KMS-11 (cell line): Measurements from ENCODE around the gene THAP12.

Experiments
- H2AFZ ChIP-seq: fragments of 200-600 bp; sonication (generic); 2 replicates; pipeline ENCODE4 v1.6.1; 2016; ENCODE audit warnings: antibody characterized with exemption, mixed run types, low read depth
- H3K27ac ChIP-seq: fragments of 200-600 bp; sonication (generic); 2 replicates; pipeline ENCODE4 v1.6.1; 2016; ENCODE audit warnings: mild to moderate bottlenecking, mixed run types
- H3K27me3 ChIP-seq: fragments of 200-600 bp; sonication (generic); 2 replicates; pipeline ENCODE4 v1.6.1; 2017; ENCODE audit warnings: mild to moderate bottlenecking, low read depth, mixed run types, moderate library complexity; ENCODE audit not compliant: insufficient read depth
- H3K36me3 ChIP-seq: fragments of 200-600 bp; sonication (generic); 2 replicates; pipeline ENCODE4 v1.6.1; 2017; ENCODE audit warnings: mild to moderate bottlenecking, mixed run types; ENCODE audit not compliant: insufficient read depth
- H3K4me1 ChIP-seq: fragments of 200-600 bp; sonication (generic); 2 replicates; pipeline ENCODE4 v1.6.1; 2016; ENCODE audit warnings: mild to moderate bottlenecking, low read depth, mixed run types; ENCODE audit not compliant: poor library complexity, severe bottlenecking
- H3K4me2 ChIP-seq: fragments of 200-600 bp; sonication (generic); 2 replicates; pipeline ENCODE4 v1.7.0; 2016; ENCODE audit warnings: mild to moderate bottlenecking, mixed run types
- H3K4me3 ChIP-seq: fragments of 200-600 bp; sonication (generic); IDR thresholded peaks from 2 replicates; pipeline ENCODE4 v1.6.1; 2017; ENCODE audit warnings: low read depth, low read length, mixed read lengths; ENCODE audit not compliant: insufficient read depth
- H3K79me2 ChIP-seq: fragments of 200-600 bp; sonication (generic); 2 replicates; pipeline ENCODE4 v1.6.1; 2016; ENCODE audit warnings: low read depth, mixed run types; ENCODE audit not compliant: insufficient read depth
- H3K9ac ChIP-seq: fragments of 200-600 bp; sonication (generic); 2 replicates; pipeline ENCODE4 v1.6.1; 2016; ENCODE audit warnings: mild to moderate bottlenecking, mixed run types
- H4K20me1 ChIP-seq: fragments of 200-600 bp; sonication (generic); 2 replicates; pipeline ENCODE4 v1.6.1; 2016; ENCODE audit warnings: mild to moderate bottlenecking, mixed run types; ENCODE audit not compliant: insufficient read depth
- TF ChIP-seq, protein P1 (sequence below): fragments of 200-600 bp; sonication (generic); conservative IDR thresholded peaks from 2 replicates; pipeline ENCODE4 v1.6.1; 2017; ENCODE audit warnings: low read depth, mild to moderate bottlenecking, antibody characterized with exemption, low read length, moderate library complexity, mixed read lengths

Gene THAP12

DNA sequence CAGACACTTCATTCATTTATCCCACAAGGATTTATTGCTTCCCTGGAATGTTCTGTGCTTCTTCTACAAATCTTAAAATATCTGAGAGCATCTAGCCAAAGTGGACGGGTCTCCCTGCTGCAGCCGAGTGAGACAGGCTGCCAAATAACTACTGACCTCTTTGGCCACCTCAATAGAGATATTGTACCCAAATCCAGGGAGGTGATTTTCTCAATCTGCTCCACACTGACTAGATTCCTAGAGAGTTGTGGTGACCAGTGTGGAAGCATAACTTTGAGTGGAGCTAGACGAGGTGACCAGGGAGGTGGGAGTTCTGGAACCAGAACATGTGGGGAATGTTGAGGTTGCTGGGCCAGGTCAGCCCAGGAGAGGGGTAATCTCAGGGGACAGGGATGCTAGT lies 77.5 kb downstream of the THAP12 start:
- Histone ChIP-seq H4K20me1 (no peaks in the 10 kb centered on the region), H2AFZ (no peak overlapping the region), H3K4me3 (no peak overlapping the region), H3K4me2 (no peak overlapping the region), H3K9ac (no peak overlapping the region), H3K27ac (no peak overlapping the region), H3K4me1 (no peaks in the 10 kb centered on the region), H3K27me3 (no peaks in the 10 kb centered on the region), H3K36me3 (no peaks in the 10 kb centered on the region), H3K79me2 (no peaks in the 10 kb centered on the region)
- TF ChIP-seq, protein P1, sequence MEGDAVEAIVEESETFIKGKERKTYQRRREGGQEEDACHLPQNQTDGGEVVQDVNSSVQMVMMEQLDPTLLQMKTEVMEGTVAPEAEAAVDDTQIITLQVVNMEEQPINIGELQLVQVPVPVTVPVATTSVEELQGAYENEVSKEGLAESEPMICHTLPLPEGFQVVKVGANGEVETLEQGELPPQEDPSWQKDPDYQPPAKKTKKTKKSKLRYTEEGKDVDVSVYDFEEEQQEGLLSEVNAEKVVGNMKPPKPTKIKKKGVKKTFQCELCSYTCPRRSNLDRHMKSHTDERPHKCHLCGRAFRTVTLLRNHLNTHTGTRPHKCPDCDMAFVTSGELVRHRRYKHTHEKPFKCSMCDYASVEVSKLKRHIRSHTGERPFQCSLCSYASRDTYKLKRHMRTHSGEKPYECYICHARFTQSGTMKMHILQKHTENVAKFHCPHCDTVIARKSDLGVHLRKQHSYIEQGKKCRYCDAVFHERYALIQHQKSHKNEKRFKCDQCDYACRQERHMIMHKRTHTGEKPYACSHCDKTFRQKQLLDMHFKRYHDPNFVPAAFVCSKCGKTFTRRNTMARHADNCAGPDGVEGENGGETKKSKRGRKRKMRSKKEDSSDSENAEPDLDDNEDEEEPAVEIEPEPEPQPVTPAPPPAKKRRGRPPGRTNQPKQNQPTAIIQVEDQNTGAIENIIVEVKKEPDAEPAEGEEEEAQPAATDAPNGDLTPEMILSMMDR: no peak

DNA sequence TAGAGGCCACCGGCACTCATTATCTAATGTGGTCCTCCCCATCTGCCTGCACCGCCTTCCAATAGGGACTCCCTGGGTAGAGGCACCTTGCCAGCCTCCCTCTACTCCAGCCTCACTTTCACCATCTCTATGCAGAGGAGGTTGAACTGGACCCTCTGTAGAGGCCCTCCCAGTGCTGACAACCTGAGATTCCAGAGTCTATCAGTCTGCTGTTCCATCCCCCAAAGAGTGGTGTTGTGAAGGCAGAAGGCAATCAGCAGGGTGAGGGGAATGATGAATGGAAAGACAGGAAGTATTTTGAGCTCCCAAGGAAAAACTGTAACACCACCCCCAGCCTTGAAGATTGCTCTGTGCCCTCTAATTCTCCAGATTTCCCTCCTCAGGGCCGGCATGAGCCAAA lies 77.9 kb downstream of the THAP12 start:
- no peaks in the 10 kb centered on the region for H4K20me1 ChIP-seq
- TF ChIP-seq, protein P1: no peak
- H3K36me3 ChIP-seq: no peaks in the 10 kb centered on the region

More for the DNA sequence above, 77.9 kb downstream of the THAP12 start:
- no peak overlapping the region for H3K9ac ChIP-seq
- H3K4me1 ChIP-seq: no peaks in the 10 kb centered on the region
- H3K27me3 ChIP-seq: no peaks in the 10 kb centered on the region
- H3K4me2 ChIP-seq: no peak overlapping the region
- H2AFZ ChIP-seq: no peak overlapping the region
- H3K4me3 ChIP-seq: no peak overlapping the region
- no peaks in the 10 kb centered on the region for H3K79me2 ChIP-seq
- H3K27ac ChIP-seq: no peak overlapping the region
